Measurements from ENCODE around the gene MSX1.

MSX1 gene

DNA sequence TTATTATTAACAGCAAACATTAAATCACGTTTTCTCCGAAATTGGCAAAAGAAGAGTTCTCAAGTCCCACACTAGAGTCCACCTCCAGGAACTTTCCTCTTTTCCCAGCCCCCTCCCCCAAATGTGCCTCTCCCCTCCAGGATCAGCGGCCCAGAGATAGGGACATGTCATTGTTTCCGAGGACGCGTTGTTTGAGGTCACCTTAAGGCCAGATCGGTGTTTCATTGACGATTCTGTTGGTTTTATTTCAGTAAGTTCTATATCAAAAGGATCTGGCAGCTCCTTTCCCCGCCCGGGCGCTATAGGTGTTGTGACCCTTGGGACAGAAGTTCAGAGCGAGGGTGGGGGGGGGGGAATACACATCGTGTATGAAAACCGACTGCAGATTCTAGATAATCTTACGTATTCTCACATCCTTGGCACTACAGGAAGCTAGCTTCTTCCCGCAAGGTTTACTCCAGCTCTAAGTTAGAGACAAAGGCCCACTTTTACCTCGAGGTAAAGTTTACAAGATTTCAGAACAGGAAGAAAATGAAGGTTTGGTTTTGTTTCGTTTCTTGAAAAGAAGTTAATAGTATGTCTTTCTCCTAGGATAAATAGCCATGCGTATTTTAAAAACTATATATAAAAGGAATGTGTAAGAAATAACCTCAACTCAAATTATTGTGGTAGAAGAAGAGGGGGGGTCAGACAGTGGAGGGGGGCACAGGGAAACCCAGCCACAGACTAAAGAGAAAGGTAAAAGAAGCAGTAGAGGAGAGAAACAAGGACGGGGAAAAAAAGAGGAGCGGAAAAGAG lies 739 bp upstream of the MSX1 start:
- DNase-seq = no peak

DNA sequence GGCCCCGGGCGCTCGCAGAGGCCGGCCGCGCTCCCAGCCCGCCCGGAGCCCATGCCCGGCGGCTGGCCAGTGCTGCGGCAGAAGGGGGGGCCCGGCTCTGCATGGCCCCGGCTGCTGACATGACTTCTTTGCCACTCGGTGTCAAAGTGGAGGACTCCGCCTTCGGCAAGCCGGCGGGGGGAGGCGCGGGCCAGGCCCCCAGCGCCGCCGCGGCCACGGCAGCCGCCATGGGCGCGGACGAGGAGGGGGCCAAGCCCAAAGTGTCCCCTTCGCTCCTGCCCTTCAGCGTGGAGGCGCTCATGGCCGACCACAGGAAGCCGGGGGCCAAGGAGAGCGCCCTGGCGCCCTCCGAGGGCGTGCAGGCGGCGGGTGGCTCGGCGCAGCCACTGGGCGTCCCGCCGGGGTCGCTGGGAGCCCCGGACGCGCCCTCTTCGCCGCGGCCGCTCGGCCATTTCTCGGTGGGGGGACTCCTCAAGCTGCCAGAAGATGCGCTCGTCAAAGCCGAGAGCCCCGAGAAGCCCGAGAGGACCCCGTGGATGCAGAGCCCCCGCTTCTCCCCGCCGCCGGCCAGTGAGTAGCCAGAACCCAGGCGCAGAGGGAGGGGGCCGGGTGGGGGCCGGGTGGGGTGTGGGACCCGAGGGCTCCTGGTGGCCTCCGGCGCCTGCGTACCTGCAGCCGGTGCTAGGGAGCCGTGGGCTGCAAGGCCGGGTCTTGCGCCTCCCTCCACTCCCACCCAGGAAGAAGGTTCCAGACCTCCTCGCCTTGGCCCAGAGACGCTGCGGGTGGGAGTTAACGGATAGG lies 534 bp downstream of the MSX1 start:
- no peak for DNase-seq

DNA sequence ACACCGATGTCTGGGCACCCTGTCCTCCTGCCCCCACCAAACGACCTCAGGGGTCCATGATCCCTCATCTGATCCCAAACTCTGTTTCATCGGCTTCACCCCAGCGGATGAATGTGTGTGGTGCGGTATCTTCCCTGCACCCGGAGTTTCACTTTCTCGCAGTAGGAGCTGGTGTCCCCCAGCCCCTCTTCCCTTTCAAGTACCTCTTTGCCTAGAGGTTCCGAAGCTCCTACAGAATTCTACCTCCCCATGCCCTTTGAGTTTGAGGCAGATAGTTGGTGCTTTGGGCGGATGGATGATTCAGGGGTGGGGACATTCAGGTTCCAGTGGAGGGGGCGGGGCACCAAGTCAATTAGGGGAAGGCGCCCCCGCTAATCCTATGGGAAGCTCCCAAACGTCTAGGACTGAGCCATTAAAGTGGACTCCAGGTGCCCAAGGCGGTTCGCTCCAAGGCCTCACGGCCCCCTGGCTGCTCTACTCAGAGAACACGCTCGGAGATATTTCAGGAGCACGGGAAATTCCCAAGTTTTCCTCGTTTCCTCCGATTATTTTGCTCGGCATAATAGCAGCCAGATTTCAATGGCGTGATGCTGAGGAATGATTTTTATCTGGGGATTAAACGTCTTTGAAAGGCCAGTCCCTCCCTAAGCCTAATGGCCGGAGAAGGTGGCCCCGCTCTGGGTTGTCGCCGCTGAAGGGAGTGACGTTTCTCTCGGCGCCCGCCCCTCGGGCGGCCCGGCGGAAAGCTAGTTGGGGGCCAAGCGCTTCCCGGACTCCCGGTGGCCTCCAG lies 1.3 kb downstream of the MSX1 start:
- DNase-seq = no peak

DNA sequence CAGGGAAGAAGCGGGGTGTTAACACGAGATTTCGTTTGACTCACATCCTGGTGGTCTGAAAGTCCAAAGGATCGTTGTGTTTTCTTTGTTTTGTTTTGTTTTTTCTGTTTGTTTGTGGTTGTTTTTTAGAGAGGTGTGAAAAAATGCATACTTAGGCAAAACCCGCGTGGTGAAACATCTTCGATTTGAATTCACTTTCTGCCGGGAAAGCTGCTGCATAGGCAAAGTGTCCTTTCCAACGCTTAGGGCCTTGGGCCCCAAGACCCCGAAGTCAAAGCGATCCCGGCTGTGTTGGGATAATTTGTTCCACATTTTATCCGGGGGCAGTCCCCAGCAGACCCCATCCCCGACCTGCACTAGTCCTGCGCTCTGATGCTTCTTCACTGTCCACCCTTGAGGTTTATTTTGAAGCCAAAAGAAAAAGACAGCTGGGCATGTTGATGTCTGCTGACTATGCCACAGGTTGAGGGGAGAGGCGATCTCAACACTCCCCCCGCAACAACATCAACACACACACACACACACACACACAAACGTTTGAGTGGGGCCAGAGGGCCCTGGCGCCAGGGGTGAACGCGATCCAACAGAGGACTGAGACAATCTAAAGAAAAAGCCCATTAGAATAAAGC lies 2.0 kb downstream of the MSX1 start:
- DNase-seq = no peak

DNA sequence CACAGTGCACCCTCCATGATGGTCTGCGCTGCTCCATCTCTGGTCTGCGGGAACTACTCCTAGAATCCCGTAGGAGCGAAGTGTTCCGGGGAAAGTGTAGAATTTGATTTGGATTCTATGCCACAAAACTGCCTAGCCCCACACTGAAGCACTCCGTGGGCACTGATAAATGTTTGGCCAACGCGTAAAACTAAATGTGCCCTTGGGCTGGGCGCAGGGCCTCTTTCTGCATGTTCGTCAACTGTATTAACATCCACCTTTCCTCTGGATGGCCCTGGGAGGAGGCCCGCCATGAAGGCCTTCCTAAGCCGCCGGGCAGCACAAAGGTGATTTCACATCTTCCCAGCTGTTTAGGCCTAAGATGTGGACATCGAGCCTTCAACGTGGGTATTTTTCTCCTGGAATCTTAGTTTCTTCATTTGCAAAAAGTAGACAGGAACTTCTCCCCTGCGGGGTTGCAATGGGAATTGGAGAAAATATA lies 2.6 kb downstream of the MSX1 start:
- DNase-seq = no peak

DNA sequence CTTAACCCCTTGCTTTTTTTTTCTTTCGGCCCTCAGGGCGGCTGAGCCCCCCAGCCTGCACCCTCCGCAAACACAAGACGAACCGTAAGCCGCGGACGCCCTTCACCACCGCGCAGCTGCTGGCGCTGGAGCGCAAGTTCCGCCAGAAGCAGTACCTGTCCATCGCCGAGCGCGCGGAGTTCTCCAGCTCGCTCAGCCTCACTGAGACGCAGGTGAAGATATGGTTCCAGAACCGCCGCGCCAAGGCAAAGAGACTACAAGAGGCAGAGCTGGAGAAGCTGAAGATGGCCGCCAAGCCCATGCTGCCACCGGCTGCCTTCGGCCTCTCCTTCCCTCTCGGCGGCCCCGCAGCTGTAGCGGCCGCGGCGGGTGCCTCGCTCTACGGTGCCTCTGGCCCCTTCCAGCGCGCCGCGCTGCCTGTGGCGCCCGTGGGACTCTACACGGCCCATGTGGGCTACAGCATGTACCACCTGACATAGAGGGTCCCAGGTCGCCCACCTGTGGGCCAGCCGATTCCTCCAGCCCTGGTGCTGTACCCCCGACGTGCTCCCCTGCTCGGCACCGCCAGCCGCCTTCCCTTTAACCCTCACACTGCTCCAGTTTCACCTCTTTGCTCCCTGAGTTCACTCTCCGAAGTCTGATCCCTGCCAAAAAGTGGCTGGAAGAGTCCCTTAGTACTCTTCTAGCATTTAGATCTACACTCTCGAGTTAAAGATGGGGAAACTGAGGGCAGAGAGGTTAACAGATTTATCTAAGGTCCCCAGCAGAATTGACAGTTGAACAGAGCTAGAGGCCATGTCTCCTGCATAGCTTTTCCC lies 3.4 kb downstream of the MSX1 start:
- DNase-seq = no peak

DNA sequence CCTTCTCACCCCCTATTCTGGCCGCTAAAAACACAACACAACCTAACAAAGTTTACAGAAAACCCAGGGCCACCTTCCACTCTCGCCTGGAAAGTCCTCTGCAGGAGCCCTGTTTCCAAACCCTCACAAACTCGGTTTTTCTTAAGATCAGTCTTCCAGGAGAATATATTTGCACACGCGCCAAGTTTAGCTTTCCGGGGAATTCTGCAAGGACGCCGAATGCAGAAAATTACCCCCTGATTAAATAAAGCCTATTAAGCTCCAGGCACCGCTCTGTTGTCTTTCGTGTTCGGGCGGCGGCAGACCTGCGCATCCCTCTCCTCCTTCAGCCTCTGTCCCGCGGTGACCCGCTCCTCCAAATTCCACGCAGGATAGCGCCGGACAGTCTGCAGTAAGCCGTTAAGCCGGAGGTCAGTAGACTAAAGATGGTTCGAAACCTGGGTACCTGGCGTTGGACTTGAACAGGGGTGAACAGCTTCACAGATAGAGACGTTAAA lies 5.0 kb downstream of the MSX1 start:
- no peak for DNase-seq

DNA sequence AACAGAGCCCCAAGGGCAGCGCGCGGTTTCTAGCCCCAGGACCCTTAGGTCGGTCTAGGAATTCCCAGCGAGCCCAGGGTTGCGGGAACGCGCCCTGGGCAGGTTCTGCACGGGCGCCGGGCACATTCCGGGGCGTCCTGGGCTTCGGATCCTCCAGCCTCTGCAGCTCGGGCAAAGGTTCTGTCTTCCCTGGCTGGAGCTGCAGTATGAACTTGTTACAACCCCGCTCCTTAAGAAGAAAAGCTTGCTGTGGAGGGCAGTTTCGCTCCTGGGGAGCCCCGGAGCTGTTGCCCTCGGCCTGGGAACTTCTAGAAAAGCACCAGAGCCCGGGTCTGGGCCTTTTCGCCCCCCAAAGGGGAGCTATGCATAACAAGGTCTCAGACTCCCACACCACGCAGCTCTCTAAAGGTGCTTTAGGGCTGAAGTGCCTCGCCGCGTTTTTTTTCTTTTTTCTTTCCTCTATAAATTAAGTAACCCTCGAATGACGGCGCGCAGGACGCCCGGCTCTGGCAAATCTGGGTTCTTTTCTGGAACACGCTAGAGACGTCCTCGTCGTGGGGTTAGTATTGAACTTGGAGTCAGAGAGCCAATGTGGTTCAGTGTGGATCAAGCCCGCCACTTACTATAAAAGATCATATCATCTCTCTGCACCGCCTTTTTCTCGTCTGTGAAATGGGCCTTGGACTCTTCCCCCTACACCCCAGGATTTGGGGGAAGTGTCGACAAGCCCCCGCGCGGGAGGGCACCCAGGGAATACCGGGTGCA lies 5.7 kb downstream of the MSX1 start:
- DNase-seq = no peak

DNA sequence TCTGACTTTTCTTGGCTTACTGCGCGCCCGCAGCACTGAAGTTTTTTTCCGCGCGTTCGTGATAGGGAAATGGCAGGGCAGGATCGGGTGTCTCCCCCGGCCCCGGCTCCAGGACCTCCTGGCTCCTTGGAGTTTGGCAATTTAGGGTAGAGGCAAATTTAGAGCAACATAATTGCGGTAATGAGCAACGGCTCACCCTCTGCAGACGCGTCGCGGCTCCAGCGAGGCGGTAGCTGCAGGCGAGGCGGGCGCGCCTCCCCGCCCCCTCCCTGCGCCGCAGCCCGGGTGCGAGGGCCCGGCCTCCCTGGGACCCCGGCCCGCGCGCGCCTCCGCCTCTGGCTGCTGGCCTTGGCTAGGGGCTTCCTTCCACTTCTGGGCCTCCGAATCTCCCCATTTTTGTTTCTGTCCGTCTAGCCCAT lies 6.2 kb downstream of the MSX1 start:
- DNase-seq = no peak

DNA sequence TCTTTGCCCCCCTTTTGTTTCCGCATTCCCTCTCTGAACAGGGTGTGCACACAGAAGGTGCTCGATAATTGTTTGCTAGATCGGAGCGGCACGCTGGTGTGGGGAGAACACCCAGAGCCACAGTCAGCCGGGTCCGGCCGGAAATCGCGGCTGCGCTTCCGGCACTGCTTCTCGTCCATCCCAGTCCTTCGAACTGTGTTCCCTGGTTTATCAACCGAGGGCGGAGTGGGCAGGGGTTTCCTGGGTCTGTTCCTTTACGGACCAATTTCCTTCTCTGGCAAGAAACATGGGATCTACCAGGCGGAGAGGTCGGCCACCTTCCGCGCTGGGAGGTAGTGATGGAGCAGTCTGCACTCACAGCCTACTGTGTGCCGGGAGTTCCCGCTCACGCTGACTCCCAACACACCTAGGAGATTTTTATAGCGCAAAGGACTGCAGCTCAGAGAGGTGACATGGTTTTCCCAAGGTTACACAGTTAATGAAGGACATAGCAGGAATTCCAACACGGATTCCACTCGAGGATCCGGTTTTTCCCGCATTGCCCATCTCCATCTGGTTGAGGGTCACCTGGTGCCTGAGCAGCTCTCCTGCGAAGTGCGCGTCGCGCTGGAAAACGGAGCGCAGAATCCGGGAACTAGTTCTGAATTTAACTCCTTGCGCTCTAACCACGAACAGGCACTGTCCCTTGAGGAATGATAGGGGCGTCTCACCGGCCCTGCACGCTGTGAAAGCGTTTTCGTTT lies 6.8 kb downstream of the MSX1 start:
- peak in 1 of 2 experiments; percentile 26 for DNase-seq

DNA sequence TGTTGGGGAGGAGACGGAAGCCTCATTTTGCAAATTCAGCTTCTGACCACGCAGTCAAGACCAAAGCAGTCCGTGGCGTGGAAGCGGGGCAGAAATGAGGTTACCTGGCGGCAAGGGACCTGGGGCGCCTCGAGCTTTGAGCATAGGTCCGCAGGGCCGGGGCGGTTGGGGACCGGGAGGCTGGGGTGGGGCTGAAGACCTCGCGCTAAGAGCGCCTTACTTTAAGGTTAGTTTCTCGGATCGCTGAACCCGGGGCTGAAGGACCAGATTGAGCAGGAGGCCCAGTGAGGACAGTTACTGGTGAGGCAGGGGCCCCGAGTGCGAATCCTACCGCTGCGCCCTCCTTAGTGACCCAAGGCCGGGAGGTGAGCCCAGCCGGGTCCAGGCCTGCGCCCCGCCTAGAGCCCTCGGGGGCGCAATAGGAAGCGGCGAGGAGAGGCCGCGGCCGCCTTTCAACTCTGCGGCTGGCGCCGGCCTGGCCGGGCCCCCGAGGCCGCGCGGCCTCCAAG lies 7.5 kb downstream of the MSX1 start:
- DNase-seq = no peak

DNA sequence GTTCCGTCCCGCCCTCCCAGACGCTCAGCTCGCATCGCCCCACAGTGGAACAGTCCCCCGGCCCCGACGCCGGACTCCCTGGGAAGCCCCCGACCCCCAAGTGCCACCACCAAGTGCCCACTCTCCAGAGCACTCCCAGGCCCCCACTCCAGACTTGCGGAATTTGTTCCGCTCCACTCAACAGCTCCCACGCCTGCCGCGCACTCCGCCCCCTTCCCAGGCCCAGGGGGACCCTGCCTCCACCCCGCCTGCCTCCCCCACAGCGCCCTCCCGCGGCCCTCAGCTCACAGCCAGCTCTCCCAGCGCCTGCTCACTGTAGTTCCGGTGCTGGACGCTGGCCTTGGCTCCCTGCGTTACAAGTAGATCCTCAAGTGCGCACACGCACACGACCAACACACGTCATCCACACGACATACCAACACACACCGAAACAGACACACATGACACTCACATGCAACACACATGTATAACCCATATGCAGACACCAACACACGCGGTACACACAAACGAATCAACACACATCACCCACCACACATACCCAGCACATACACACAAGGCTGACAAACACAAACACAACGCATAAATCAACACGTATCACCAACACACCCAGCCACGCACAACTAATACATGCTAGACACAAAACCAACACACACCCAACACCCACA lies 8.0 kb downstream of the MSX1 start:
- no peak for DNase-seq

DNA sequence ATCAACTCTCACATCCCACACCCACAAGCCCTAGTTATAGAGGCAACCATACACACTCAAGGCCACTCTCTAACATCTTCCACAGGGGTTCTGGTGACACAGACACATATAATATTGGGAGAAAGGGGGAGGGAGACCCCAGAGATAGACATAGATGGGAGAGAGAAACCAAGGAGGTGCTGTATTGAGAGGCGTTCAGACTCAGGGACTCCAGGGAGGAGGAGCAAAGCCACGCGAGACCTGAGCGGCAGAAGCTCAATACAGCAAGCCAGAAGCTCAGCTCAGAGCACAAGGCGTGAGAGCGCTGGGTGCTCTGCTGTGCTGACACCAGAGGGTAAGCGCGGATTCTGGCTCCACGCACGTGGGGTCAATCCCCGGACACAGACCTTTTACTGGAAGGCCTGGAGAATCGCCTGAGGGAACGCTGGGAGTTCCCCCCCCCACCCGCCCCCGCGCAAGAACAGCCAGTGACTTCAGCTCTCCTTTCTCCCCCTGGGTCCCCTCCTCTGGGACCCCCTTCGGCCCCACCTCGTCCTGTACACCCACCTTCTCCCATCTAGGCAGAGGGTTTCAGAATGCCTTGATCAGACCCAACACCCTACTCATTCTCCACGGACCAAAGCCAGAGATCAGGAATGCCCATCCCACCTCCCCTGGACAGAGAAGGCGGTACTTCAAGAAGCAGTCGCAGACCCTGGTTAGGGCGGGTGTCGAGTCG lies 8.7 kb downstream of the MSX1 start:
- no peak for DNase-seq

DNA sequence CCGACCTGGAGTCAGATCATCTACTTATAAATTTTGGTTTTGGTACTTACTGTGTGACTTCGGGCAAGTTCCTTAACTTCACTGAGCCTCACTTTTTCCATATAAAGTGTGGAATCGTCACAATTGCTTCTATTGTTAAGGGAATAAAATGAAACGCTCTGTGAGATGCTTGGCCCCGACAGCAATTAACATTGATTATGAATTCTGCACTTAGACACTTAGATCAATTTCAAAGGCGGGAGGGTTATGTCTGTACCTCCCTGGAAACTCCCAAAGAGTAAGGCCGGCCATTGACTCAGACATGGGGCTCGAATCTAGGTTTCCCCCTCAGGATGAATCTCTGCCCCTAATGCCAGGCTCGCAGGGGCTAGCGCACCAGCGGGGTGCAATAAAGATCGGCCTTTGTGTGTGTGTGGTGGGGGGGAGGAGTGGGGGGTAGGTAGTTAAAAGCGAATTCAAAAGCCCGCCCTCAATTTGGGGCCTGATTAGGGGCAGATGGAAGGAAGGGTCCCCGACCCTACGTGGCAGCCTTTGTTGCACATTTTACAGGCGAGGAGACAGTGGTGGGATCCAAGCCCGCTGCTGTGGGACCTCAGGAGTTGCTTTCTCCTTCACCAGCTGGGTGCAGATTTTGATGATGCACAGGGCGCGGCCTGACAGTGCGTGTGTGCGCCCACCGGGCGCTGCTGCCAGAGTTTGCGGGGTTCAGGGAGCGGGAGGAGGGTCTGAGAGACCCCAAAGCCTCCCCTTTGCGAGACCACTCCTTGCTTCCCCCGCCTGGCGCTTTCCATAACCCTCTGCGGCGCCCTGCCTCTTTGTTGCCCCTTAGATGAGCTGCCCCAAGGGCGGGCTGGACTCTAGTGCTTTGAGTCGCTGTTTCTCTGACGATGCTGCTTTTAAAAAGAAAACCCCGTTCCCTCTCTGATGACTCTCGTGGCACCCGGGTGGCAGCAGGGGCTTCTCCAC lies 9.6 kb downstream of the MSX1 start:
- DNase-seq = no peak

DNA sequence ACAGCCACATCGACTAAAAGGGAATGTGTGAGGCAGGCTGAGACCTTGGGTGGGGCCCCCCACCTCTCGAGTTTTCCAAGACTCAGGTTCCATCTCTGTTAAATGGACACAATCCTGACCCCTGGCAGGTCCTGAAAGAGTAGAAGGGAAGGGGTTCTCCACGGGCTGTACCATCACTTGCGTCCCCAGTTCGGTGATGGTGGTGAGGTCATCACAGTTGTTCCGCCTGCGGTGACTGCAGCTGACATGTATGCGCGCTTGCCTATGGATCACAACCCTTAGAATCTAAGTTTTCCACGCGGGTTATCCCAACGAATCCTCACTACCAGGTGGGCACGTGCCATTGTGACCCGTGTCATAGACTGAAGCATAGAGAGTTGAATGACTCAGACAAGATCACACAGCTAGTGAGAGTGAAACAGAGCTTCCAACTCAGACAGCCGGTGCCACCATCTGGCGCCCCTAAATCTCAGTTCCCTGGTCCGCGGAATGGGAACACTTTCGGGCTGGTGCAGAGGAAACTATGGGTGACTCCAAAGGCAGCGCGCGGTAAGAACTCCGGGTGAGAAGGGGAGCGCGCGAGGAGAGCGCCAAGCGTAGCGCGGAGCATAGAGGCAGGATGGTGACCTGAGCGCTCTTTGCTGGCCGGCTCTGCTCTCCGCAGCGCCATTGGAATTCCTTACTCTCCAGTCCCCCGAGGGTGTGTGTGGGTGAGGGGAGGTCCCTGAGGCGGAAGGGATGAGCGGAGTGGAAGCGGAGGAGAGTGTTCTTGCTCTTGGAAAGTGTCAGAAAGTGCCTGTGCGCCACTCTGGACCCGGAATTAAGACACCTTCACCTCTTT lies 10.5 kb downstream of the MSX1 start:
- DNase-seq = no peak

DNA sequence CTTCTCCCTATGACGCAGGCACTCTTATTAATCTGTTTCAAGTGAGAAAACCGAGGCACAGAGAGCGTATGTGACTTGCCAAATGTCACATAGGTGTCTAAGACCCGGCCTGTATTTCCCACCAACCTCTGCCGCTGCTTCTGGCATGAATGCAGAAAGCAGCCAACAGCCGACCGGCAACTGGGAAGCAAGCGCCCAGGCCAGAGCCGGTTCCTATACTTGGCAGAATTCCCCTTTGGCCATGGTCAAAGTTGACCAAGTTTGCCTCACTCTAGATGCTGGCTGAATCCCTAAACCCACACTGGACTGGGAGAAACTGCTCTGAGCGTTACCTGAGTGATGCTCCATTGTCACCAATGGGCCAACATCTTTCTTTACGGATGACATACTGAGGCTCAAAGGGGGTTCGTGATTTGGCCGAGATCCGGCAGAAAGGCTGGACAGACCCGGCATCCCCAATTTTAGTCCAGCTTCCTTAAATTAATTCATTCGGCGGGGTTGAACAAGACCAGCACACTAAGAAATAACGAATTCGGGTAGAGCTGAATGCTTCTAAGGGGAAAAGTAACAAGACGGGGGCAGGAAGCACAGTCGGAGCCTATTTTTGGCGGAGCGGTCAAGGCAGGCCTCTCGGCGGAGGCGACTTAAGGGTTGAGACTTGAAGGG lies 11.2 kb downstream of the MSX1 start:
- no peak for DNase-seq
